Sigmoid colon (tissue), 7 donors: ENCODE data around the gene TIMM8B. TPM values are rescaled to one million over a fixed set of nuclear protein-coding genes. Genes with fewer than 3 reads are reported as not detected.

Source experiments
- DNase-seq: peaks from one replicate; pipeline ENCODE4 v3.0.0-alpha.2; 2019
- H3K27ac ChIP-seq, 4 donors: fragments of 200-600 bp; sonication (generic); one replicate each; pipeline ENCODE4 v1.5.1; 2016 to 2019; ENCODE audit warnings: mild to moderate bottlenecking in 1 of 4
- H3K27me3 ChIP-seq, 3 donors: fragments of 200-600 bp; sonication (generic); one replicate each; pipeline ENCODE4 v1.5.1; 2019; ENCODE audit warnings: mild to moderate bottlenecking in 1 of 3
- H3K36me3 ChIP-seq, 4 donors: fragments of 200-600 bp; sonication (generic); one replicate each; pipeline ENCODE4 v1.5.1; 2016 to 2019
- H3K4me1 ChIP-seq, 4 donors: fragments of 200-600 bp; sonication (generic); one replicate each; pipeline ENCODE4 v1.5.1; 2017 to 2019
- H3K4me3 ChIP-seq, 4 donors: fragments of 200-600 bp; sonication (generic); one replicate each; pipeline ENCODE4 v1.5.1; 2017 to 2019; ENCODE audit warnings: mild to moderate bottlenecking in 2 of 4, moderate library complexity in 1 of 4
- H3K9me3 ChIP-seq, 4 donors: fragments of 200-600 bp in 3 of 4; sonication (generic) in 3 of 4; one replicate each; pipeline versions ENCODE4 v1.5.1 to v1.6.1; 2013 to 2019
- CTCF ChIP-seq, 4 experiments: fragments of 450-650 bp in 3 of 4; fragments of 200-600 bp in 1 of 4; IDR thresholded peaks; one replicate each; pipeline ENCODE4 v1.5.1; 2016 to 2019; ENCODE audit warnings: antibody characterized with exemption in 4 of 4, mild to moderate bottlenecking in 3 of 4, moderate library complexity in 2 of 4
- EP300 ChIP-seq, 4 donors: sonication (generic); formaldehyde crosslinking; IDR thresholded peaks; one replicate each; pipeline ENCODE4 v1.6.1; 2017; ENCODE audit warnings: antibody characterized with exemption in 4 of 4
- POLR2A ChIP-seq, 2 donors: fragments of 450-650 bp; IDR thresholded peaks; one replicate each; pipeline ENCODE4 v1.6.1; 2016; ENCODE audit warnings: antibody characterized with exemption in 2 of 2, mild to moderate bottlenecking in 2 of 2, moderate library complexity in 2 of 2
- POLR2AphosphoS5 ChIP-seq, 4 donors: sonication (generic); formaldehyde crosslinking; IDR thresholded peaks; one replicate each; pipeline ENCODE4 v1.6.1; 2017; ENCODE audit warnings: antibody characterized with exemption in 4 of 4
- WGBS, 2 donors: extraction: QIAGEN DNeasy Blood & Tissue Kit; methylation state at CpG; one replicate each; pipeline ENCODE4 v1.1.7; 2013; 5-methylcytosine and 5-hydroxymethylcytosine counted together
- intact Hi-C: fragments of 100-400 bp; cut with DNase I; formaldehyde crosslinking; loops from one replicate; pipeline ENCODE4 v1.15.1; 2023
- polyA plus RNA-seq, 3 donors: library from polyadenylated mRNA; stranded (reverse); fragments of 200-250 nt; gene quantifications; one replicate each; pipeline ENCODE4 v1.2.3, GENCODE V29; 2013
- small RNA-seq, 3 donors: library from RNA; depleted of rRNA; stranded (forward); fragments of <200 nt; gene quantifications; one replicate each; pipeline ENCODE3, GENCODE V24; 2016
- total RNA-seq, 4 donors: library from RNA; depleted of rRNA; stranded (reverse); fragments of >200 nt; gene quantifications; one replicate each; pipeline ENCODE4 v1.1.0, GENCODE V29; 2016
- donor health status: healthy with polysubstance abuse.
- donor health status: Bipolar disorder and iron deficiency.
- donor health status: healthy.

Gene TIMM8B
- total and polyA plus RNA-seq, 7 donors, result 19.1 to 153 (median 62.1) TPM

DNA sequence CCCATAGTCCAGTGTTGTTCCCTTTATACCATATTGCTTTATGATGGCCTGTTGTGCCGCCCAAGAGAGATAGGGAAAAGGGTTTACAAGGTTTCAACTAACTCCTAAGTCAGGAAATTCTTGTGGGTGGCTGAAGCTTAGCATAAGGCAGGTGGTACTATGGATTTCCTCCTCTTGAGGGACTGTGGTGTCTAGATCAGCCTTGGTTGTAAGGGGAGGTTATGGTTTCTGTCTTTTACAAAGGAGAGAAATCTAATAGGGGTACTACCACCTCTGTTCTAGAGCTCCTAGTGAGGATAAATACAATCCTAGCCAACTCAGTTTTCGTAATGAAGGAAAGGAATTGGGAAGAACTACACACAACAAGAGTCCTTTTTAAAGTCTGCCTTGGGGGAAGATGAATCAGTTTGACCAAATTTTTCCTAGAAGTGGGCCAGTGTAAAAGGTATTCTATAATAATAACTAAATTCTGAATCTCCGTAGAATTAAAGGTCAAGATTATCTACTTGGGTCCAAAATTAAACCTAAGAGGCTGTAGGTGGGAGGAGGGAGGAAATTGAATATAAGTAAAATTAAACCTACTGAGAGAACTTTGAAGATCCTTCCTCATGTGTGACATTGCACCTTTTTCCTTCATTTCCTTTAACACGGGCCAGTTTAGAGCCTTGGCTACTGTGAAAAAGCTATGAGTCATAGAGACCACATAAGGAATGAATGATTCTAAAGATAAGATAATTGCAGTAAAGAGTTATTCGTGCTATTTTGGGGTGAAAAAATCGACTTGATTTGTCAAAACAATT is 44.2 kb downstream of the TIMM8B start:
- no peak for DNase-seq
- Histone ChIP-seq H3K4me3 (no peak overlapping the region), H3K27ac (no peak overlapping the region), H3K27me3 (no peaks in the 10 kb centered on the region), H3K9me3 (no peaks in the 10 kb centered on the region), H3K4me1 (no peaks in the 10 kb centered on the region), H3K36me3 (peaks cover 0 to 98% (median 40%) of the 10 kb centered on the region in 4 donors)
- intact Hi-C loops, result no loop called here
- TF ChIP-seq POLR2A (IDR thresholded peaks at IDR 0.05), result no peak
- no peak for TF ChIP-seq POLR2AphosphoS5 (IDR thresholded peaks at IDR 0.05)
- TF ChIP-seq EP300 (IDR thresholded peaks at IDR 0.05), result no peak
- no peak for TF ChIP-seq CTCF (IDR thresholded peaks at IDR 0.05)
- WGBS, 2 donors, result 47 to 58% methylated on average over 6 of the region's 6 CpGs

DNA sequence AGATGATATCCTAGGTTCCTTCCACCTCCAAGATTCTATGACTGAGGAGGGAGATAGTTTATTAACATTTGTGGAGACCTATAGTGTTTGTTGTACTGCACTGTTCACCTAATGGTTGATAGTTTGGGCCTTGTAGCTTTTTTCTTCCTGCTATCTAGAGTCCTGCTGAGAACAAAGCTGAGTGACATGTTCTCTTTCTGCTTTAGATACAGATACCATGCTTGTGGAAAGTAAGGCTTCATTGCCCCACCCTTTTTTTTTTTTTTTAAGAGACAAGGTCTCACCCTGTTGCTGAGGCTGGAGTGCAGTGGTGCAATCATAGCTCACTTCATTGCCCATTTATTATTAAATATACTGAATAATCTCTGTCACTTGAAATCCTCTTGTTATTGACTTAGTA is 49.0 kb downstream of the TIMM8B start:
- intact Hi-C loops, result no loop called here
- no peaks in the 10 kb centered on the region for H3K9me3 ChIP-seq
- H3K36me3 ChIP-seq, result peaks cover 0 to 89% (median 32%) of the 10 kb centered on the region in 4 donors

More for the DNA sequence above, 49.0 kb downstream of the TIMM8B start:
- no peak for DNase-seq
- Histone ChIP-seq H3K27ac (no peak overlapping the region), H3K27me3 (no peaks in the 10 kb centered on the region), H3K4me1 (no peaks in the 10 kb centered on the region), H3K4me3 (no peak overlapping the region)
- TF ChIP-seq POLR2A (IDR thresholded peaks at IDR 0.05), result no peak
- no peak for TF ChIP-seq CTCF (IDR thresholded peaks at IDR 0.05)
- no peak for TF ChIP-seq EP300 (IDR thresholded peaks at IDR 0.05)
- no peak for TF ChIP-seq POLR2AphosphoS5 (IDR thresholded peaks at IDR 0.05)

Small RNAs within 50 kb of the gene (small RNA-seq; reads per million reads assigned to genes)
- 0 reads per million in 3 donors for gene AP000907.3

Other genes starting within 250 kb of the TIMM8B start
- 10 to 100 TPM; 25.5 to 40.4 (median 28.1) TPM for gene ALG9, start 215.2 kb downstream of the TIMM8B start, total RNA-seq
- gene ALG9, start 215.2 kb downstream of the TIMM8B start, polyA plus RNA-seq, result 10 to 100 TPM in 1 of 3 donors, 1 to 10 TPM in 2; 6.0 to 13.9 (median 8.1) TPM
- 1 to 10 TPM in 2 of 4 donors, under 1 TPM in 2; 0.54 to 1.7 (median 1.1) TPM for gene FDXACB1, start 207.6 kb downstream of the TIMM8B start, total RNA-seq
- gene FDXACB1, start 207.6 kb downstream of the TIMM8B start, polyA plus RNA-seq, result 1 to 10 TPM; 1.2 to 2.1 (median 1.2) TPM
- 10 to 100 TPM in 3 of 4 donors, 1 to 10 TPM in 1; 9.1 to 44.3 (median 13.4) TPM for gene CFAP68, start 207.2 kb downstream of the TIMM8B start, total RNA-seq
- gene CFAP68, start 207.2 kb downstream of the TIMM8B start, polyA plus RNA-seq, result 10 to 100 TPM; 18.9 to 35.4 (median 23.4) TPM
- gene CRYAB, start 175.0 kb downstream of the TIMM8B start, total RNA-seq, result 100 to 1,000 TPM; 151 to 299 (median 225) TPM
- gene CRYAB, start 175.0 kb downstream of the TIMM8B start, polyA plus RNA-seq, result 10 to 100 TPM; 25.0 to 99.7 (median 63.0) TPM
- gene HSPB2, start 174.0 kb downstream of the TIMM8B start, total RNA-seq, result 1 to 10 TPM in 2 of 4 donors, under 1 TPM in 1, not detected in 1; 0.83 to 3.0 (median 1.4) TPM
- 10 to 100 TPM in 1 of 3 donors, 1 to 10 TPM in 1, under 1 TPM in 1; 0.69 to 11.4 (median 3.6) TPM for gene HSPB2, start 174.0 kb downstream of the TIMM8B start, polyA plus RNA-seq
- gene C11orf52, start 167.8 kb downstream of the TIMM8B start, total RNA-seq, result 1 to 10 TPM in 1 of 4 donors, not detected in 3; 3.9 TPM
- gene C11orf52, start 167.8 kb downstream of the TIMM8B start, polyA plus RNA-seq, result 10 to 100 TPM in 2 of 3 donors, 1 to 10 TPM in 1; 6.3 to 17.8 (median 16.8) TPM
- gene DIXDC1, start 149.4 kb downstream of the TIMM8B start, total RNA-seq, result 100 to 1,000 TPM in 2 of 4 donors, 10 to 100 TPM in 2; 92.7 to 105 (median 99.2) TPM
- 10 to 100 TPM in 1 of 3 donors, 1 to 10 TPM in 2; 2.3 to 12.0 (median 9.2) TPM for gene DIXDC1, start 149.4 kb downstream of the TIMM8B start, polyA plus RNA-seq
- gene DLAT, start 61.3 kb downstream of the TIMM8B start, total RNA-seq, result 10 to 100 TPM; 23.2 to 34.6 (median 26.0) TPM
- gene DLAT, start 61.3 kb downstream of the TIMM8B start, polyA plus RNA-seq, result 10 to 100 TPM; 23.4 to 49.0 (median 28.2) TPM
- gene PIH1D2, start 12.7 kb downstream of the TIMM8B start, total RNA-seq, result 1 to 10 TPM; 1.7 to 3.9 (median 2.8) TPM
- gene PIH1D2, start 12.7 kb downstream of the TIMM8B start, polyA plus RNA-seq, result 1 to 10 TPM in 1 of 3 donors, under 1 TPM in 1, not detected in 1; 0.60 to 1.5 TPM
- gene NKAPD1, start 12.5 kb downstream of the TIMM8B start, total RNA-seq, result 10 to 100 TPM; 14.6 to 19.4 (median 17.5) TPM
- 10 to 100 TPM; 11.1 to 16.2 (median 14.4) TPM for gene NKAPD1, start 12.5 kb downstream of the TIMM8B start, polyA plus RNA-seq
- 100 to 1,000 TPM in 3 of 4 donors, 10 to 100 TPM in 1; 96.4 to 169 (median 134) TPM for gene SDHD, start 117 bp upstream of the TIMM8B start, total RNA-seq
- 100 to 1,000 TPM; 160 to 545 (median 304) TPM for gene SDHD, start 117 bp upstream of the TIMM8B start, polyA plus RNA-seq
- 10 to 100 TPM in 2 of 4 donors, 1 to 10 TPM in 2; 5.8 to 18.6 (median 10.8) TPM for gene IL18, start 77.3 kb upstream of the TIMM8B start, total RNA-seq
- gene IL18, start 77.3 kb upstream of the TIMM8B start, polyA plus RNA-seq, result 100 to 1,000 TPM; 114 to 211 (median 129) TPM
- gene TEX12, start 80.6 kb upstream of the TIMM8B start, total RNA-seq, result 1 to 10 TPM in 2 of 4 donors, under 1 TPM in 1, not detected in 1; 0.68 to 1.5 (median 1.1) TPM
- gene TEX12, start 80.6 kb upstream of the TIMM8B start, polyA plus RNA-seq, result not detected
- 10 to 100 TPM in 1 of 4 donors, 1 to 10 TPM in 3; 6.4 to 16.9 (median 7.2) TPM for gene BCO2, start 88.8 kb upstream of the TIMM8B start, total RNA-seq
- gene BCO2, start 88.8 kb upstream of the TIMM8B start, polyA plus RNA-seq, result 1 to 10 TPM in 1 of 3 donors, not detected in 2; 3.2 TPM
- gene PTS, start 139.7 kb upstream of the TIMM8B start, total RNA-seq, result 10 to 100 TPM; 17.2 to 44.3 (median 30.7) TPM
- gene PTS, start 139.7 kb upstream of the TIMM8B start, polyA plus RNA-seq, result 10 to 100 TPM; 34.0 to 86.5 (median 81.1) TPM
- gene PLET1, start 174.1 kb upstream of the TIMM8B start, total RNA-seq, result not detected
- under 1 TPM in 1 of 3 donors, not detected in 2; 0.60 TPM for gene PLET1, start 174.1 kb upstream of the TIMM8B start, polyA plus RNA-seq